ENCODE measurements around the gene ESPL1. TPM values are rescaled to one million over a fixed set of nuclear protein-coding genes. Genes with fewer than 3 reads are reported as not detected.

Gene ESPL1
- total and polyA plus RNA-seq, 2 of the 13 experiments (the other 11 are each of a cell fraction or from before 2014, with no cell fraction given): 5.8 to 11.5 TPM

- TF ChIP-seq U2AF2 (IDR thresholded peaks at IDR 0.05; ENCODE audit: low read depth, low read length) (peak; percentile 98), TGIF2 (CRISPR knock-in tag; IDR thresholded peaks at IDR 0.05) (peak; percentile 91), FOXM1 (CRISPR knock-in tag; IDR thresholded peaks at IDR 0.05) (no peak), ZNF530 (CRISPR knock-in tag; IDR thresholded peaks at IDR 0.05; ENCODE audit: low read depth) (no peak), ZNF850 (CRISPR knock-in tag; conservative IDR thresholded peaks at IDR 0.05) (no peak), ZNF567 (CRISPR knock-in tag; IDR thresholded peaks at IDR 0.05; ENCODE audit: borderline replicate concordance) (no peak), MYNN (CRISPR knock-in tag; IDR thresholded peaks at IDR 0.05; ENCODE audit: low read depth) (no peak), WIZ (CRISPR knock-in tag; IDR thresholded peaks at IDR 0.05) (no peak), MLLT10 (CRISPR knock-in tag; IDR thresholded peaks at IDR 0.05) (no peak), NR2F6 (IDR thresholded peaks at IDR 0.05) (no peak), NR2F6 (CRISPR knock-in tag; IDR thresholded peaks at IDR 0.05) (no peak), ZNF441 (CRISPR knock-in tag; IDR thresholded peaks at IDR 0.05; ENCODE audit: borderline replicate concordance) (peak; percentile 79), SATB2 (CRISPR knock-in tag; IDR thresholded peaks at IDR 0.05) (no peak), ZGPAT (CRISPR knock-in tag; IDR thresholded peaks at IDR 0.05) (peak; percentile 89), XRCC5 (optimal IDR thresholded peaks at IDR 0.05; ENCODE audit: low read length) (peak; percentile 27), KDM1A (CRISPR knock-in tag; IDR thresholded peaks at IDR 0.05) (0 out of 2 replicates have a peak, but pooled peaks have one; percentile 49), CEBPB (IDR thresholded peaks at IDR 0.05; ENCODE audit: borderline replicate concordance, low read depth, low read length) (no peak), ZNF160 (CRISPR knock-in tag; IDR thresholded peaks at IDR 0.05) (peak; percentile 52; the same call in 1 of the 2 replicates), TOPORS (CRISPR knock-in tag; IDR thresholded peaks at IDR 0.05) (peak; percentile 82), CCAR2 (optimal IDR thresholded peaks at IDR 0.05; ENCODE audit: low read depth, low read length) (no peak), ZNF749 (CRISPR knock-in tag; IDR thresholded peaks at IDR 0.05; ENCODE audit: borderline replicate concordance) (no peak), GZF1 (CRISPR knock-in tag; IDR thresholded peaks at IDR 0.05) (0 out of 2 replicates have a peak, but pooled peaks have one; percentile 36), NRL (CRISPR knock-in tag; IDR thresholded peaks at IDR 0.05; ENCODE audit: borderline replicate concordance) (peak; percentile 74; the same call in 1 of the 2 replicates), TBL1XR1 (IDR thresholded peaks at IDR 0.05; ENCODE audit: borderline replicate concordance, low read length, partially characterized antibody) (no peak), ZNF746 (CRISPR knock-in tag; IDR thresholded peaks at IDR 0.05) (peak; percentile 23; the same call in 1 of the 2 replicates), PHF21A (CRISPR knock-in tag; IDR thresholded peaks at IDR 0.05) (no peak)
- TF ChIP-seq, protein P1, sequence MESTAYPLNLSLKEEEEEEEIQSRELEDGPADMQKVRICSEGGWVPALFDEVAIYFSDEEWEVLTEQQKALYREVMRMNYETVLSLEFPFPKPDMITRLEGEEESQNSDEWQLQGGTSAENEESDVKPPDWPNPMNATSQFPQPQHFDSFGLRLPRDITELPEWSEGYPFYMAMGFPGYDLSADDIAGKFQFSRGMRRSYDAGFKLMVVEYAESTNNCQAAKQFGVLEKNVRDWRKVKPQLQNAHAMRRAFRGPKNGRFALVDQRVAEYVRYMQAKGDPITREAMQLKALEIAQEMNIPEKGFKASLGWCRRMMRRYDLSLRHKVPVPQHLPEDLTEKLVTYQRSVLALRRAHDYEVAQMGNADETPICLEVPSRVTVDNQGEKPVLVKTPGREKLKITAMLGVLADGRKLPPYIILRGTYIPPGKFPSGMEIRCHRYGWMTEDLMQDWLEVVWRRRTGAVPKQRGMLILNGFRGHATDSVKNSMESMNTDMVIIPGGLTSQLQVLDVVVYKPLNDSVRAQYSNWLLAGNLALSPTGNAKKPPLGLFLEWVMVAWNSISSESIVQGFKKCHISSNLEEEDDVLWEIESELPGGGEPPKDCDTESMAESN (CRISPR knock-in tag; conservative IDR thresholded peaks at IDR 0.05): peak; percentile 93
- TF ChIP-seq, protein P2, sequence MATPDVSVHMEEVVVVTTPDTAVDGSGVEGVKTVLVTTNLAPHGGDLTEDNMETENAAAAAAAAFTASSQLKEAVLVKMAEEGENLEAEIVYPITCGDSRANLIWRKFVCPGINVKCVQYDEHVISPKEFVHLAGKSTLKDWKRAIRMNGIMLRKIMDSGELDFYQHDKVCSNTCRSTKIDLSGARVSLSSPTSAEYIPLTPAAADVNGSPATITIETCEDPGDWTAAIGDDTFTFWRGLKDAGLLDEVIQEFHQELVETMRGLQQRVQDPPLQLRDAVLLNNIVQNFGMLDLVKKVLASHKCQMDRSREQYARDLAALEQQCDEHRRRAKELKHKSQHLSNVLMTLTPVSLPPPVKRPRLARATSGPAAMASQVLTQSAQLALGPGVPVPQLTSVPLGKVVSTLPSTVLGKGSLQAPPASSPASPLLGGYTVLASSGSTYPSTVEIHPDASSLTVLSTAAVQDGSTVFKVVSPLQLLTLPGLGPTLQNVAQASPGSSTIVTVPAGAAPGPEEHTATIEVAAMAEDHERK (CRISPR knock-in tag; IDR thresholded peaks at IDR 0.05; ENCODE audit: low read depth): no peak
Observed at GRCh38 chr12:53299454-53300180, 31.5 kb downstream of the ESPL1 start, which contains the start of gene MYG1 (continued).

Data from HepG2 (cell line).